ENCODE data around the gene LYZL1. TPM values are rescaled to one million over a fixed set of nuclear protein-coding genes. Genes with fewer than 3 reads are reported as not detected.
A peak's percentile ranks its signal among the peaks of the same experiment; 100 is the strongest.
"Not testable (repeated sequence)": the region's sequence is repeated elsewhere in the genome, so short reads cannot be mapped to it uniquely, and the experiment has no call there.

The LYZL1 gene
- total RNA-seq, 1 experiment from 2014 or later, result not detected

GRCh38 chr10:29323367-29323766 lies 34.5 kb downstream of the LYZL1 start:
- Histone ChIP-seq H3K36me3 (replicated peaks; ENCODE audit: control insufficient read depth, insufficient read depth, low read length) (no peaks in the 10 kb centered on the region), H3K4me3 (ENCODE audit: insufficient read depth, low read depth, low read length) (no peak overlapping the region), H3K27me3 (ENCODE audit: control insufficient read depth, insufficient read depth, low read length) (no peaks in the 10 kb centered on the region)
- no peak for DNase-seq

GRCh38 chr10:29324220-29324841 lies 35.5 kb downstream of the LYZL1 start:
- no peak for DNase-seq
- H3K27me3 ChIP-seq (ENCODE audit: control insufficient read depth, insufficient read depth, low read length), result no peaks in the 10 kb centered on the region
- H3K36me3 ChIP-seq (replicated peaks; ENCODE audit: control insufficient read depth, insufficient read depth, low read length), result no peaks in the 10 kb centered on the region
- no peak overlapping the region for H3K4me3 ChIP-seq (ENCODE audit: insufficient read depth, low read depth, low read length)

GRCh38 chr10:29326299-29326698 lies 37.4 kb downstream of the LYZL1 start:
- DNase-seq, result no peak
- Histone ChIP-seq H3K27me3 (ENCODE audit: control insufficient read depth, insufficient read depth, low read length) (no peaks in the 10 kb centered on the region), H3K4me3 (ENCODE audit: insufficient read depth, low read depth, low read length) (no peak overlapping the region), H3K36me3 (replicated peaks; ENCODE audit: control insufficient read depth, insufficient read depth, low read length) (no peaks in the 10 kb centered on the region)

GRCh38 chr10:29326886-29327745 lies 38.2 kb downstream of the LYZL1 start:
- DNase-seq, result no peak
- H3K27me3 ChIP-seq (ENCODE audit: control insufficient read depth, insufficient read depth, low read length), result no peaks in the 10 kb centered on the region
- no peaks in the 10 kb centered on the region for H3K36me3 ChIP-seq (replicated peaks; ENCODE audit: control insufficient read depth, insufficient read depth, low read length)
- H3K4me3 ChIP-seq (ENCODE audit: insufficient read depth, low read depth, low read length), result no peak overlapping the region

- Histone ChIP-seq H3K4me3 (ENCODE audit: insufficient read depth, low read depth, low read length) (no peak overlapping the region), H3K36me3 (replicated peaks; ENCODE audit: control insufficient read depth, insufficient read depth, low read length) (no peaks in the 10 kb centered on the region), H3K27me3 (ENCODE audit: control insufficient read depth, insufficient read depth, low read length) (no peaks in the 10 kb centered on the region)
- no peak for DNase-seq
These were observed 38.9 kb downstream of the LYZL1 start for GRCh38 chr10:29327746-29328102.

GRCh38 chr10:29328983-29329382 lies 40.1 kb downstream of the LYZL1 start:
- no peak for DNase-seq

GRCh38 chr10:29329420-29329819 lies 40.5 kb downstream of the LYZL1 start:
- DNase-seq, result no peak

More at GRCh38 chr10:29328983-29329382, 40.1 kb downstream of the LYZL1 start:
- Histone ChIP-seq H3K36me3 (replicated peaks; ENCODE audit: control insufficient read depth, insufficient read depth, low read length) (no peaks in the 10 kb centered on the region), H3K4me3 (ENCODE audit: insufficient read depth, low read depth, low read length) (no peak overlapping the region), H3K27me3 (ENCODE audit: control insufficient read depth, insufficient read depth, low read length) (no peaks in the 10 kb centered on the region)

GRCh38 chr10:29332061-29332760 lies 43.3 kb downstream of the LYZL1 start:
- no peaks in the 10 kb centered on the region for H3K27me3 ChIP-seq (ENCODE audit: control insufficient read depth, insufficient read depth, low read length)
- H3K4me3 ChIP-seq (ENCODE audit: insufficient read depth, low read depth, low read length), result no peak overlapping the region
- no peaks in the 10 kb centered on the region for H3K36me3 ChIP-seq (replicated peaks; ENCODE audit: control insufficient read depth, insufficient read depth, low read length)
- no peak for DNase-seq

More at GRCh38 chr10:29329420-29329819, 40.5 kb downstream of the LYZL1 start:
- no peak overlapping the region for H3K4me3 ChIP-seq (ENCODE audit: insufficient read depth, low read depth, low read length)
- H3K27me3 ChIP-seq (ENCODE audit: control insufficient read depth, insufficient read depth, low read length), result no peaks in the 10 kb centered on the region
- no peaks in the 10 kb centered on the region for H3K36me3 ChIP-seq (replicated peaks; ENCODE audit: control insufficient read depth, insufficient read depth, low read length)

- Histone ChIP-seq H3K27me3 (ENCODE audit: control insufficient read depth, insufficient read depth, low read length) (no peaks in the 10 kb centered on the region), H3K36me3 (replicated peaks; ENCODE audit: control insufficient read depth, insufficient read depth, low read length) (no peaks in the 10 kb centered on the region), H3K4me3 (ENCODE audit: insufficient read depth, low read depth, low read length) (no peak overlapping the region)
- DNase-seq, result no peak
These were observed 43.9 kb downstream of the LYZL1 start for GRCh38 chr10:29332761-29333148.

GRCh38 chr10:29337526-29337925 lies 48.7 kb downstream of the LYZL1 start:
- not testable (repeated sequence) for DNase-seq; H3K4me3 ChIP-seq (ENCODE audit: insufficient read depth, low read depth, low read length); H3K36me3 ChIP-seq (replicated peaks; ENCODE audit: control insufficient read depth, insufficient read depth, low read length); H3K27me3 ChIP-seq (ENCODE audit: control insufficient read depth, insufficient read depth, low read length)

GRCh38 chr10:29343607-29344038 lies 54.8 kb downstream of the LYZL1 start:
- Histone ChIP-seq H3K36me3 (replicated peaks; ENCODE audit: control insufficient read depth, insufficient read depth, low read length) (no peaks in the 10 kb centered on the region), H3K4me3 (ENCODE audit: insufficient read depth, low read depth, low read length) (no peak overlapping the region), H3K27me3 (ENCODE audit: control insufficient read depth, insufficient read depth, low read length) (no peaks in the 10 kb centered on the region)
- DNase-seq, result no peak

- Histone ChIP-seq H3K36me3 (replicated peaks; ENCODE audit: control insufficient read depth, insufficient read depth, low read length) (no peaks in the 10 kb centered on the region), H3K4me3 (ENCODE audit: insufficient read depth, low read depth, low read length) (no peak overlapping the region), H3K27me3 (ENCODE audit: control insufficient read depth, insufficient read depth, low read length) (no peaks in the 10 kb centered on the region)
- DNase-seq, result peak; percentile 23
These were observed 55.4 kb downstream of the LYZL1 start for GRCh38 chr10:29344073-29344820.

GRCh38 chr10:29345144-29345909 lies 56.5 kb downstream of the LYZL1 start:
- DNase-seq, result no peak
- Histone ChIP-seq H3K4me3 (ENCODE audit: insufficient read depth, low read depth, low read length) (no peak overlapping the region), H3K27me3 (ENCODE audit: control insufficient read depth, insufficient read depth, low read length) (no peaks in the 10 kb centered on the region), H3K36me3 (replicated peaks; ENCODE audit: control insufficient read depth, insufficient read depth, low read length) (no peaks in the 10 kb centered on the region)

- no peak for DNase-seq
- no peak overlapping the region for H3K4me3 ChIP-seq (ENCODE audit: insufficient read depth, low read depth, low read length)
- H3K27me3 ChIP-seq (ENCODE audit: control insufficient read depth, insufficient read depth, low read length), result no peaks in the 10 kb centered on the region
These were observed 57.0 kb downstream of the LYZL1 start for GRCh38 chr10:29345910-29346209.

More at GRCh38 chr10:29345910-29346209, 57.0 kb downstream of the LYZL1 start:
- no peaks in the 10 kb centered on the region for H3K36me3 ChIP-seq (replicated peaks; ENCODE audit: control insufficient read depth, insufficient read depth, low read length)

Measured in H7 (cell line).